ENCODE results near the gene GPR152. TPM values are rescaled to one million over a fixed set of nuclear protein-coding genes. Genes with fewer than 3 reads are reported as not detected.

GPR152 gene
- total and polyA plus RNA-seq, 4 experiments from 2014 or later = 0.35 to 1.7 TPM; not detected in 2

- Mint-ChIP-seq H3K36me3 (peaks cover 0 to 7% of the 10 kb centered on the region in 2 donors), H3K4me3 (no peak overlapping the region), H3K27ac (peak overlapping the region in 2 of 7 donors; percentile 61 to 64), H3K4me1 (peaks cover 12 to 49% (median 31%) of the 10 kb centered on the region in 4 donors), H3K9me3 (no peaks in the 10 kb centered on the region), H3K27me3 (no peaks in the 10 kb centered on the region)
- no peak for DNase-seq
- H3K4me3 ChIP-seq (ENCODE audit: low read length in 2 of 2) = no peak overlapping the region
- H3K27ac ChIP-seq (ENCODE audit: low read depth, low read length) = no peak overlapping the region
- ChIA-PET CTCF (ENCODE audit: partially characterized antibody) (interaction anchor here (1.0 to 1.2 kb wide), 2 partner anchors 22 to 42 kb away, joined by 3 to 6 read pairs; partner anchors contain the start of gene PPP1CA), POLR2A (ENCODE audit: partially characterized antibody) (interaction anchor here (0.6 to 31.8 kb wide), 6 partner anchors 5 to 107 kb away, joined by 3 to 2262 read pairs (median 362); partner anchors contain the start of genes CARNS1, PPP1CA, PTPRCAP and RAD9A)
- H3K9me3 ChIP-seq (ENCODE audit: control insufficient read depth in 1 of 2, low read length in 2 of 2) = no peaks in the 10 kb centered on the region
- no peaks in the 10 kb centered on the region for H3K27me3 ChIP-seq (ENCODE audit: insufficient read depth, low read length)
- peaks cover 35% of the 10 kb centered on the region for H3K4me1 ChIP-seq (ENCODE audit: insufficient read depth, low read length)
- H3K36me3 ChIP-seq (ENCODE audit: insufficient read depth, low read length) = no peaks in the 10 kb centered on the region
- intact Hi-C loops (cut with micrococcal nuclease) = no loop called here
These were observed 28.5 kb downstream of the GPR152 start for GRCh38 chr11:67423891-67424613.

DNA sequence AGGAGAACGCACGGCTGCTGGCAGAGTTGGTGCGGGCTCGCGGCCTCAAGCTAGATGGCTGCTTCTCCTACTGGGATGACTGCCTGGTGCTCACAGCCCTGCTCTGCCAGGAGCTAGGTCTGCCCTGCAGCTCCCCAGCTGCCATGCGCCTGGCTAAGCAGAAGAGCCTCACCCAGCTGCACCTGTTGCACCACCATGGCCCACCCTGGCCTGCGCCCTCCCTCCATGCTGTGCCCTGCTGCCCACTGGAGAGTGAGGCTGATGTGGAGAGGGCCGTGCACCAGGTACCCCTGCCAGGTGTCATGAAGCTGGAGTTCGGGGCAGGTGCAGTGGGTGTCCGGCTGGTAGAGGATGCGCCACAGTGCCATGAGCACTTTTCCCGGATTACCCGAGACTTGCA is 29.1 kb downstream of the GPR152 start:
- H3K4me3 Mint-ChIP-seq = no peak overlapping the region
- intact Hi-C loops (cut with micrococcal nuclease) = no loop called here
- no peaks in the 10 kb centered on the region for H3K36me3 ChIP-seq (ENCODE audit: insufficient read depth, low read length)
- H3K9me3 Mint-ChIP-seq = no peaks in the 10 kb centered on the region
- no peak overlapping the region for H3K4me3 ChIP-seq (ENCODE audit: low read length in 2 of 2)
- H3K36me3 Mint-ChIP-seq = peaks cover 0 to 5% of the 10 kb centered on the region in 2 donors
- peaks cover 13 to 50% (median 34%) of the 10 kb centered on the region in 4 donors for H3K4me1 Mint-ChIP-seq
- ChIA-PET POLR2A (ENCODE audit: partially characterized antibody) (interaction anchor here (0.6 to 31.8 kb wide), 5 partner anchors 5 to 50 kb away, joined by 3 to 2262 read pairs (median 704); partner anchors contain the start of genes CARNS1, PPP1CA, PTPRCAP and RAD9A), CTCF (ENCODE audit: partially characterized antibody) (interaction anchor here (1.2 kb wide), 1 partner anchor 42 kb away, joined by 3 read pairs; no protein-coding TSS in a partner anchor)
- DNase-seq = no peak
- peaks cover 36% of the 10 kb centered on the region for H3K4me1 ChIP-seq (ENCODE audit: insufficient read depth, low read length)
- no peaks in the 10 kb centered on the region for H3K27me3 ChIP-seq (ENCODE audit: insufficient read depth, low read length)
- H3K27ac ChIP-seq (ENCODE audit: low read depth, low read length) = no peak overlapping the region
- H3K9me3 ChIP-seq (ENCODE audit: control insufficient read depth in 1 of 2, low read length in 2 of 2) = no peaks in the 10 kb centered on the region
- peak overlapping the region in 2 of 7 donors; percentile 61 to 64 for H3K27ac Mint-ChIP-seq
- H3K27me3 Mint-ChIP-seq = no peaks in the 10 kb centered on the region

DNA sequence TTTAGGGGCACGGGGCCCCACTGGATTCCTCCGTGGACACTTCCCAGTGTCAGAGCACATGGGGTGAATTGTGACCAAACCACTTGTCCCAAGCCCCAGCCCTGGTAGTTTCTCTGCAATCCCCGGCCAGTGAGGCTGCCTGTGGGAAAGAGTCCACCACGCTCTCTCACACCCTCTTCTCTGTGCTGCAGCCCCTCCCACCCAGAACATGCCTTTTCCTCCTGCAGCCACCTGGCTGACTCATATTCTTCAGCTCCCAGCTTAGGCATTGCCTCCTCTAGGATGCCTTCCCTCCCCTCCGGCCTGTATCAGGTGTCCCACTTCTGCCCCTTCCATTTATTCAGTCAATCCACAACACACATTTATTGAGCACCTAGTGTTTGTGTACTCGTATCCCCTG is 29.6 kb downstream of the GPR152 start:
- no peaks in the 10 kb centered on the region for H3K27me3 ChIP-seq (ENCODE audit: insufficient read depth, low read length)
- H3K27ac ChIP-seq (ENCODE audit: low read depth, low read length) = no peak overlapping the region
- H3K36me3 ChIP-seq (ENCODE audit: insufficient read depth, low read length) = no peaks in the 10 kb centered on the region
- Mint-ChIP-seq H3K27me3 (no peaks in the 10 kb centered on the region), H3K4me3 (peak overlapping the region in 3 of 8 donors; percentile 18 to 70 (median 27)), H3K9me3 (no peaks in the 10 kb centered on the region), H3K27ac (peak overlapping the region in 3 of 7 donors; percentile 29 to 64 (median 59)), H3K36me3 (no peaks in the 10 kb centered on the region), H3K4me1 (peaks cover 17 to 51% (median 36%) of the 10 kb centered on the region in 4 donors)
- no peaks in the 10 kb centered on the region for H3K9me3 ChIP-seq (ENCODE audit: control insufficient read depth in 1 of 2, low read length in 2 of 2)
- DNase-seq = no peak
- ChIA-PET CTCF (ENCODE audit: partially characterized antibody) (no interaction called here), POLR2A (ENCODE audit: partially characterized antibody) (interaction anchor here (0.6 to 31.8 kb wide), 6 partner anchors 4 to 70 kb away, joined by 3 to 2262 read pairs (median 354); partner anchors contain the start of genes CARNS1, POLD4, PPP1CA and PTPRCAP)
- H3K4me1 ChIP-seq (ENCODE audit: insufficient read depth, low read length) = peaks cover 40% of the 10 kb centered on the region
- intact Hi-C loops (cut with micrococcal nuclease) = no loop called here
- H3K4me3 ChIP-seq (ENCODE audit: low read length in 2 of 2) = no peak overlapping the region

GRCh38 chr11:67421430-67422031 is 31.0 kb downstream of the GPR152 start:
- CTCF ChIA-PET (ENCODE audit: partially characterized antibody) = interaction anchor here (2.8 to 6.4 kb wide), 2 partner anchors 18 to 47 kb away, joined by 8 to 63 read pairs; partner anchors contain the start of genes PPP1CA, TBC1D10C and TMEM134

GRCh38 chr11:67420646-67421429 is 31.7 kb downstream of the GPR152 start:
- Mint-ChIP-seq H3K36me3 (no peaks in the 10 kb centered on the region), H3K4me3 (peak overlapping the region; percentile 67 to 87 (median 80)), H3K27me3 (no peaks in the 10 kb centered on the region), H3K9me3 (no peaks in the 10 kb centered on the region), H3K4me1 (peaks cover 29 to 63% (median 46%) of the 10 kb centered on the region in 4 donors), H3K27ac (peak overlapping the region; percentile 64 to 94 (median 92))
- intact Hi-C loops (cut with micrococcal nuclease) = loop anchor here (1.0 kb wide), 2 partner anchors 16 to 18 kb away; partner anchors contain the start of gene PTPRCAP
- H3K27ac ChIP-seq (ENCODE audit: low read depth, low read length) = peak overlapping the region; percentile 66
- H3K27me3 ChIP-seq (ENCODE audit: insufficient read depth, low read length) = no peaks in the 10 kb centered on the region
- H3K4me1 ChIP-seq (ENCODE audit: insufficient read depth, low read length) = peaks cover 53% of the 10 kb centered on the region
- H3K36me3 ChIP-seq (ENCODE audit: insufficient read depth, low read length) = no peaks in the 10 kb centered on the region
- ChIA-PET POLR2A (ENCODE audit: partially characterized antibody) (interaction anchor here (0.5 to 31.8 kb wide), 18 partner anchors 9 to 144 kb away, joined by 3 to 2262 read pairs (median 6); partner anchors contain the start of genes AIP, CORO1B, PITPNM1 and POLD4), CTCF (ENCODE audit: partially characterized antibody) (interaction anchor here (1.3 to 6.4 kb wide), 4 partner anchors 14 to 48 kb away, joined by 3 to 63 read pairs (median 6); partner anchors contain the start of genes PPP1CA, TBC1D10C and TMEM134)
- H3K4me3 ChIP-seq (ENCODE audit: low read length in 2 of 2) = peak overlapping the region in 1 of 2 donors; percentile 69
- H3K9me3 ChIP-seq (ENCODE audit: control insufficient read depth in 1 of 2, low read length in 2 of 2) = no peaks in the 10 kb centered on the region
- peak; percentile 96 to 99 (median 97) for DNase-seq

More at GRCh38 chr11:67421430-67422031, 31.0 kb downstream of the GPR152 start:
- Mint-ChIP-seq H3K4me1 (peaks cover 24 to 56% (median 40%) of the 10 kb centered on the region in 4 donors), H3K36me3 (no peaks in the 10 kb centered on the region), H3K9me3 (no peaks in the 10 kb centered on the region), H3K27me3 (no peaks in the 10 kb centered on the region), H3K27ac (peak overlapping the region; percentile 64 to 94 (median 92)), H3K4me3 (peak overlapping the region; percentile 67 to 85 (median 73))
- Histone ChIP-seq H3K27me3 (ENCODE audit: insufficient read depth, low read length) (no peaks in the 10 kb centered on the region), H3K36me3 (ENCODE audit: insufficient read depth, low read length) (no peaks in the 10 kb centered on the region), H3K9me3 (ENCODE audit: control insufficient read depth in 1 of 2, low read length in 2 of 2) (no peaks in the 10 kb centered on the region), H3K4me3 (ENCODE audit: low read length in 2 of 2) (peak overlapping the region in 1 of 2 donors; percentile 20), H3K27ac (ENCODE audit: low read depth, low read length) (peak overlapping the region; percentile 66), H3K4me1 (ENCODE audit: insufficient read depth, low read length) (peaks cover 46% of the 10 kb centered on the region)
- DNase-seq = no peak
- intact Hi-C loops (cut with micrococcal nuclease) = loop anchor here (1.0 kb wide), 2 partner anchors 16 to 18 kb away; partner anchors contain the start of gene PTPRCAP
- POLR2A ChIA-PET (ENCODE audit: partially characterized antibody) = interaction anchor here (1.0 to 31.8 kb wide), 13 partner anchors 3 to 144 kb away, joined by 3 to 2262 read pairs (median 16); partner anchors contain the start of genes AIP, CARNS1, CORO1B and PITPNM1

DNA sequence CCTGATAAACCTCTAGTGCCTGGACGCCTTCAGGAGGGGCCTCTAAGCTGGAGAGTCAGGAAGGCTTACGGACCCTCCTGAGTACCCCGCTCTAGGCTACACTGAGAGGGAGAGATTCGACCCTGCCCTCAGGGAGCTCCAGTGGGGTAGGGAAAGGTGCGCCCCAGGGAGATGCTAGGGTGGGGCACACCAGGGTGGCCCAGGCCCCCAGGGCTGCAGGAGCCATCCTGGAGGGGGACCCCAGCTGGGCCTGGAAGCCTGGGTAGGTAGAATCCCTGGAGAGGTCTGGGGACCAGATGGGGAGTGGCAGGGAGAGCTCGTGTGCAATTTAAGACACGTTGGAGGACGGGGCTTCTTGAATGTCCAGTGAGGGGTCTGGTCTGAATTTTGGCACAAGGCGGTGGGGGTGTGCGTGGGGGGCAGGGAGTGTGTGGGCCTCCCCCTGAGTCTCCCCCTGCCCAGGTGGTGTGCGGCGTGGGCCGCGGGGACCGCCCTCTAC is 32.3 kb downstream of the GPR152 start:
- Mint-ChIP-seq H3K4me1 (peaks cover 29 to 65% (median 48%) of the 10 kb centered on the region in 4 donors), H3K27me3 (no peaks in the 10 kb centered on the region), H3K9me3 (no peaks in the 10 kb centered on the region), H3K27ac (peak overlapping the region; percentile 52 to 92 (median 88)), H3K4me3 (peak overlapping the region; percentile 82 to 88 (median 86)), H3K36me3 (no peaks in the 10 kb centered on the region)
- H3K36me3 ChIP-seq (ENCODE audit: insufficient read depth, low read length) = no peaks in the 10 kb centered on the region
- peaks cover 56% of the 10 kb centered on the region for H3K4me1 ChIP-seq (ENCODE audit: insufficient read depth, low read length)
- ChIA-PET CTCF (ENCODE audit: partially characterized antibody) (interaction anchor here (1.3 to 6.4 kb wide), 4 partner anchors 13 to 48 kb away, joined by 3 to 63 read pairs (median 6); partner anchors contain the start of genes PPP1CA, TBC1D10C and TMEM134), POLR2A (ENCODE audit: partially characterized antibody) (interaction anchor here (0.5 to 31.8 kb wide), 17 partner anchors 8 to 85 kb away, joined by 3 to 2262 read pairs (median 6); partner anchors contain the start of genes AIP, CORO1B, PITPNM1 and POLD4)
- no peaks in the 10 kb centered on the region for H3K9me3 ChIP-seq (ENCODE audit: control insufficient read depth in 1 of 2, low read length in 2 of 2)
- no peak for DNase-seq
- no peaks in the 10 kb centered on the region for H3K27me3 ChIP-seq (ENCODE audit: insufficient read depth, low read length)
- peak overlapping the region in 1 of 2 donors; percentile 69 for H3K4me3 ChIP-seq (ENCODE audit: low read length in 2 of 2)
- intact Hi-C loops (cut with micrococcal nuclease) = no loop called here
- peak overlapping the region; percentile 66 for H3K27ac ChIP-seq (ENCODE audit: low read depth, low read length)

Data from CD4-positive, alpha-beta memory T cell (primary cell).